Measurements from ENCODE around the gene ECI1. TPM values are rescaled to one million over a fixed set of nuclear protein-coding genes. Genes with fewer than 3 reads are reported as not detected.

Gene ECI1
- total and polyA plus RNA-seq, 2 of the 13 experiments (the other 11 are each of a cell fraction or from before 2014, with no cell fraction given): 82.0 to 102 TPM

DNA sequence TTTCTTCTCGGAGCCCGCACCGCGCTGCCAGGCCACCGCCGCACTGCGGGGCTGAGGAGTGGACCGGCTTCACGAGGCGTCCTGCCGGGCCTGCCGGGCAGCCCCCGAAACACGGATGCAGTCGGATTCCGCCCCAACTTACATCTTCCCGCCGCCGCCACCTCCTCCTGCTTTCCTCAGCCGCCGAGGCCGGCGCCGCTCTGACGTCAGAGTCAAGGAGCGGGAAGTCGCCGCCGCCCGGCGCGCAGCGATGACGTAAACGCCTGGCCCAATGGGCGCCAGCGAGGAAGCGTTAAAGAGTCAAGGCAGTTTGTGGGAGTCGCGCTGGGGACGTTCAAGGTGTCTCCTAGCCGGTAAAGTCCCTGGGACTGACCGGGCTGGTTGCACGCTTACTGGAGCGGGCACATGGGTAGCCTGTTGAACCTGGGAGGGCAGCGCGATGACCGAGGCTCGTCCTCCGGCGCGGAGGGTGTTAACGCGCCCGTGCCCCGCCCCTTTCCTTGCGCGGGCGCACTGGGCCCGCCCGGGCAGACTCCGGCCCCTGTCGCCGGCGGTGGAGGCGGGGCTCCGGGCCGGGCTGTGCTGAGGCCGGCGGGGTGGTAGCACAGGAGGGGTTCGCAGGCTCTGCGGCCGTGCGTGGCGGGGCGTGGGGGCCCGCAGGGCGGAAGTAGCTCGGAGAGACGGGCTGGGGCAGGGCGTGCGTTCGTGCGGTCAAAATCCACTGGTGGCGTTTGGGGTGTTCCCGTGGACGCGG is 16.7 kb upstream of the ECI1 start, which contains the start of gene RNPS1 (continued):
- TF ChIP-seq MTERF4 (CRISPR knock-in tag; IDR thresholded peaks at IDR 0.05) (peak; percentile 95), NAIF1 (CRISPR knock-in tag; IDR thresholded peaks at IDR 0.05; ENCODE audit: borderline replicate concordance) (no peak), KDM5B (CRISPR knock-in tag; IDR thresholded peaks at IDR 0.05; ENCODE audit: borderline replicate concordance) (peak; percentile 94), TERF1 (CRISPR knock-in tag; IDR thresholded peaks at IDR 0.05) (no peak), CBFB (CRISPR knock-in tag; IDR thresholded peaks at IDR 0.05) (peak; percentile 88), FOXA1 (IDR thresholded peaks at IDR 0.05) (no peak), FOXA1 (CRISPR knock-in tag; IDR thresholded peaks at IDR 0.05) (no peak), ZNF512B (CRISPR knock-in tag; IDR thresholded peaks at IDR 0.05; ENCODE audit: borderline replicate concordance) (no peak), TMF1 (CRISPR knock-in tag; IDR thresholded peaks at IDR 0.05; ENCODE audit: low read depth) (peak; percentile 81; the same call in 1 of the 2 replicates), ZNF280B (CRISPR knock-in tag; IDR thresholded peaks at IDR 0.05; ENCODE audit: borderline replicate concordance) (peak; percentile 73; the same call in 1 of the 2 replicates), FUBP1 (CRISPR knock-in tag; IDR thresholded peaks at IDR 0.05; ENCODE audit: borderline replicate concordance) (no peak; the same call in 1 of the 2 replicates), ISL2 (CRISPR knock-in tag; IDR thresholded peaks at IDR 0.05) (peak; percentile 76), KMT2A (CRISPR knock-in tag; IDR thresholded peaks at IDR 0.05) (peak; percentile 86), HOXA5 (CRISPR knock-in tag; IDR thresholded peaks at IDR 0.05) (peak; percentile 67; the same call in 1 of the 2 replicates), RAD21 (CRISPR knock-in tag; IDR thresholded peaks at IDR 0.05) (peak; percentile 21; the same call in 1 of the 2 replicates), NFE2 (CRISPR knock-in tag; IDR thresholded peaks at IDR 0.05) (0 out of 2 replicates have a peak, but pooled peaks have one; percentile 38), NR1H2 (CRISPR knock-in tag; IDR thresholded peaks at IDR 0.05; ENCODE audit: borderline replicate concordance, low read depth) (no peak), PHB2 (IDR thresholded peaks at IDR 0.05; ENCODE audit: partially characterized antibody) (no peak), ZKSCAN1 (IDR thresholded peaks at IDR 0.05; ENCODE audit: low read length) (no peak)
- TF ChIP-seq, protein P1, sequence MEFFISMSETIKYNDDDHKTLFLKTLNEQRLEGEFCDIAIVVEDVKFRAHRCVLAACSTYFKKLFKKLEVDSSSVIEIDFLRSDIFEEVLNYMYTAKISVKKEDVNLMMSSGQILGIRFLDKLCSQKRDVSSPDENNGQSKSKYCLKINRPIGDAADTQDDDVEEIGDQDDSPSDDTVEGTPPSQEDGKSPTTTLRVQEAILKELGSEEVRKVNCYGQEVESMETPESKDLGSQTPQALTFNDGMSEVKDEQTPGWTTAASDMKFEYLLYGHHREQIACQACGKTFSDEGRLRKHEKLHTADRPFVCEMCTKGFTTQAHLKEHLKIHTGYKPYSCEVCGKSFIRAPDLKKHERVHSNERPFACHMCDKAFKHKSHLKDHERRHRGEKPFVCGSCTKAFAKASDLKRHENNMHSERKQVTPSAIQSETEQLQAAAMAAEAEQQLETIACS (CRISPR knock-in tag; IDR thresholded peaks at IDR 0.05): peak; percentile 18; the same call in 1 of the 2 replicates

Data from HepG2 (cell line).